GM13977 (cell line): ENCODE data around the gene HEXIM1.

Source experiments
- DNase-seq: peaks from one replicate; pipeline ENCODE4 v3.0.0; 2012; ENCODE audit warnings: low spot score
- in situ Hi-C: fragments of 300-500 bp; cut with MboI; formaldehyde crosslinking; loops from one replicate; pipeline ENCODE4 v1.12.0; 2022; ENCODE audit warnings: low sequenced_read_pairs, low pct_unique_long_range_greater_than_20kb, mixed read lengths, inconsistent platforms; ENCODE audit not compliant: unreplicated experiment
- TF ChIP-seq, protein P1 (sequence below): IDR thresholded peaks from 2 replicates; pipeline ENCODE4 v1.5.1; 2012; ENCODE audit warnings: mild to moderate bottlenecking, control low read depth; ENCODE audit not compliant: insufficient read depth; ENCODE audit errors: extremely low read depth, missing control alignments

The HEXIM1 gene

DNA sequence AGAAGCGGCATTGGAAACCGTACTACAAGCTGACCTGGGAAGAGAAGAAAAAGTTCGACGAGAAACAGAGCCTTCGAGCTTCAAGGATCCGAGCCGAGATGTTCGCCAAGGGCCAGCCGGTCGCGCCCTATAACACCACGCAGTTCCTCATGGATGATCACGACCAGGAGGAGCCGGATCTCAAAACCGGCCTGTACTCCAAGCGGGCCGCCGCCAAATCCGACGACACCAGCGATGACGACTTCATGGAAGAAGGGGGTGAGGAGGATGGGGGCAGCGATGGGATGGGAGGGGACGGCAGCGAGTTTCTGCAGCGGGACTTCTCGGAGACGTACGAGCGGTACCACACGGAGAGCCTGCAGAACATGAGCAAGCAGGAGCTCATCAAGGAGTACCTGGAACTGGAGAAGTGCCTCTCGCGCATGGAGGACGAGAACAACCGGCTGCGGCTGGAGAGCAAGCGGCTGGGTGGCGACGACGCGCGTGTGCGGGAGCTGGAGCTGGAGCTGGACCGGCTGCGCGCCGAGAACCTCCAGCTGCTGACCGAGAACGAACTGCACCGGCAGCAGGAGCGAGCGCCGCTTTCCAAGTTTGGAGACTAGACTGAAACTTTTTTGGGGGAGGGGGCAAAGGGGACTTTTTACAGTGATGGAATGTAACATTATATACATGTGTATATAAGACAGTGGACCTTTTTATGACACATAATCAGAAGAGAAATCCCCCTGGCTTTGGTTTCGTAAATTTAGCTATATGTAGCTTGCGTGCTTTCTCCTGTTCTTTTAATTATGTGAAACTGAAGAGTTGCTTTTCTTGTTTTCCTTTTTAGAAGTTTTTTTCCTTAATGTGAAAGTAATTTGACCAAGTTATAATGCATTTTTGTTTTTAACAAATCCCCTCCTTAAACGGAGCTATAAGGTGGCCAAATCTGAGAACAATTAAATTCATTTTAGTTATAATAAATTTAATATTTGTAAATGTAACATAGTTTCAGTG is 1.7 kb downstream of the HEXIM1 start:
- in situ Hi-C loops = no loop called here
- TF ChIP-seq, protein P1, sequence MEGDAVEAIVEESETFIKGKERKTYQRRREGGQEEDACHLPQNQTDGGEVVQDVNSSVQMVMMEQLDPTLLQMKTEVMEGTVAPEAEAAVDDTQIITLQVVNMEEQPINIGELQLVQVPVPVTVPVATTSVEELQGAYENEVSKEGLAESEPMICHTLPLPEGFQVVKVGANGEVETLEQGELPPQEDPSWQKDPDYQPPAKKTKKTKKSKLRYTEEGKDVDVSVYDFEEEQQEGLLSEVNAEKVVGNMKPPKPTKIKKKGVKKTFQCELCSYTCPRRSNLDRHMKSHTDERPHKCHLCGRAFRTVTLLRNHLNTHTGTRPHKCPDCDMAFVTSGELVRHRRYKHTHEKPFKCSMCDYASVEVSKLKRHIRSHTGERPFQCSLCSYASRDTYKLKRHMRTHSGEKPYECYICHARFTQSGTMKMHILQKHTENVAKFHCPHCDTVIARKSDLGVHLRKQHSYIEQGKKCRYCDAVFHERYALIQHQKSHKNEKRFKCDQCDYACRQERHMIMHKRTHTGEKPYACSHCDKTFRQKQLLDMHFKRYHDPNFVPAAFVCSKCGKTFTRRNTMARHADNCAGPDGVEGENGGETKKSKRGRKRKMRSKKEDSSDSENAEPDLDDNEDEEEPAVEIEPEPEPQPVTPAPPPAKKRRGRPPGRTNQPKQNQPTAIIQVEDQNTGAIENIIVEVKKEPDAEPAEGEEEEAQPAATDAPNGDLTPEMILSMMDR = no peak
- no peak for DNase-seq

DNA sequence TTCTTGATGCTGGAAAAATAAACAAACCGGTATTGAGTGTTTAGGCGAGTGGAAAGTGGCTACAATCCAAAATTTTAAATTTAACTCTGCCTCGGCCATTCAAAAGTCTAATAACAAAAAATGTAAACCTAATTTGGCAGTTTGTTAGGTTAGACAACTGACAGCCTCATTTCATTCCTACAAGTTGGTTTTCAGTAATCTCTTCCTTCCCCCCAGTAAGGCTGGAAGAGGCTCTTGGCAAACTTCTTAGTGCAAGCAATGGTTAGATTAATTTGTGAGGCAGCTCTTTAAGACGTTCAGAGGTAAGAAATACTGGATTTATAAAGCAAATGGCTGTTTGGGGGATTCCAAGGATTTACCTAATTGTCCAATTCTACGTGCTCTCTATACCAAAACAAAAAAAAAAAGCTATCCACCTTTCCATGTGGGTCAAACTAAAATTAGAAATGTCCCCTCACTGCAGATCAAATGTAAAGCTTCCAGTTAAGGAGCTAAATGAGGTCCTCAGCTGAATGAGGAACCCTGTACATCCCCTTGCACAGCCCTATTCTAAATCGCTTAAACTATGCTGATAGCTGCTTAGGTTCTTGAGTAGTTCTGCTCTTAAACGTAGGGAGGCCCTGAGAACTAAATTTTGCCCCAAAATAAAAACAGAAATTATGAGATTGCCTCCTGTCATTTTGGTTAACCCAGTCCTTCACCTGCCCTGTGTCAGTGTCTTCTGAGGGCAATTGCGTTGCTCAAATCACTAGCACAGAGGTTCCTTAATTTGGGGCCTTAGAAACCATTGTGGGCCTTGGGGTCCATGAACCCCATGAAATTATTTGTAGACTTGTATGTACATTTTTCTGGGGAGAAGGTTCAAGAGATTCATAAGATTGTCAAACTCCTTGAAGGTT is 2.9 kb downstream of the HEXIM1 start:
- in situ Hi-C loops = no loop called here
- DNase-seq = no peak
- TF ChIP-seq, protein P1 = no peak

DNA sequence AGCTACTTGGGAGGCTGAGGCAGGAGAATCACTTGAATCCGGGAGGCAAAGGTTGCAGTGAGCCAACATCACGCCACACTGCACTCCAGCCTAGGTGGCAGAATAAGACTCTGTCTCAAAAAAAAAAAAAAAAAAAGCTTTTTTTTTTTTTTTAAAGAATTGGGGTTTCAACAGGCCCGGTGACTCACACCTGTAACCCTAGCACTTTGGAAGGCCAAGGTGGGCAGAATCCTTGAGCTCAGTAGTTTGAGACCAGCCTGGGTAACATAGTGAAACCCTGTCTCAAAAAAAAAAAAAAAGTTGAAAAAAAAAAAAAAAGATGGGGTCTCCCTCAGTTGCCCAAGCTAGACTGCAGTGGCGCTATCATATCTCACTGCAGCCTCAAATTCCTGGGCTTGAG is 6.8 kb downstream of the HEXIM1 start:
- in situ Hi-C loops = no loop called here
- TF ChIP-seq, protein P1 = no peak
- no peak for DNase-seq

DNA sequence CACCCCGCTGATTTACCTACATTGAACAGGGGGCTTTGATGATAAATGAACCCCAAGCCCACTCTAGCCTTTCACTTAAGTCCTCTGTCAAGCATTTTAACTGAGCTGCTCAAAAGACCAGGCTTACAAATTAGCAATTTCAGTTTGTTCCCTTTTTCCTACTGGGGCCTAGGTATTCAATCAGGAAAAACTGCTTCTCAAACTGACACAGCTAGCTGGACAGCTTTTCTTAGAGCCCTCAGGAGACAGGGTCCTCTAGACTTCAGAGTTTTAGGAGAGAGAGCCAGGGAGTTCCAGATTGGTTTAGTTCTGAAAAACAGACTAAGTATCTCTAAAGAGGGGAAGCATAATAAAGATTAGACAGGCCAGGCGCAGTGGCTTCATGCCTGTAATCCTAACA is 7.2 kb downstream of the HEXIM1 start:
- in situ Hi-C loops = no loop called here
- TF ChIP-seq, protein P1 = no peak
- no peak for DNase-seq

DNA sequence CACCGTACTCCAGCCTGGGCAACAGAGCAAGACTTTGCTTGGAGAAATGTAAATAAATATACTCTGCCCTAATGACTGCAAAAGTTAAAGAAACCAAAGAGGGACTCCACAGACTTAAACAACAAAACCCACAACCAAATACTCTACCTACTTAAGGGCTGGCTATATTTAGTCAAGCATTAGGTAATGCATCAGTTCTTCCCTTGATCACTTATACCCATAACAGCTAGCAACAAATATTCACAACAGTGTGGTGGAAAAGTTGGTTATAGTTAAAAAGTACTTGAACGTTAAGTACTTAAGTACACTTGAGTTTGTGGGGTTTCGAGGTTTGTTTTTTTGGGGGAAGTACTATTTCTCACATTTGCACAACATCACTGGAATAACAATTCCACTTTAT is 8.0 kb downstream of the HEXIM1 start:
- in situ Hi-C loops = no loop called here
- TF ChIP-seq, protein P1 = no peak

DNA sequence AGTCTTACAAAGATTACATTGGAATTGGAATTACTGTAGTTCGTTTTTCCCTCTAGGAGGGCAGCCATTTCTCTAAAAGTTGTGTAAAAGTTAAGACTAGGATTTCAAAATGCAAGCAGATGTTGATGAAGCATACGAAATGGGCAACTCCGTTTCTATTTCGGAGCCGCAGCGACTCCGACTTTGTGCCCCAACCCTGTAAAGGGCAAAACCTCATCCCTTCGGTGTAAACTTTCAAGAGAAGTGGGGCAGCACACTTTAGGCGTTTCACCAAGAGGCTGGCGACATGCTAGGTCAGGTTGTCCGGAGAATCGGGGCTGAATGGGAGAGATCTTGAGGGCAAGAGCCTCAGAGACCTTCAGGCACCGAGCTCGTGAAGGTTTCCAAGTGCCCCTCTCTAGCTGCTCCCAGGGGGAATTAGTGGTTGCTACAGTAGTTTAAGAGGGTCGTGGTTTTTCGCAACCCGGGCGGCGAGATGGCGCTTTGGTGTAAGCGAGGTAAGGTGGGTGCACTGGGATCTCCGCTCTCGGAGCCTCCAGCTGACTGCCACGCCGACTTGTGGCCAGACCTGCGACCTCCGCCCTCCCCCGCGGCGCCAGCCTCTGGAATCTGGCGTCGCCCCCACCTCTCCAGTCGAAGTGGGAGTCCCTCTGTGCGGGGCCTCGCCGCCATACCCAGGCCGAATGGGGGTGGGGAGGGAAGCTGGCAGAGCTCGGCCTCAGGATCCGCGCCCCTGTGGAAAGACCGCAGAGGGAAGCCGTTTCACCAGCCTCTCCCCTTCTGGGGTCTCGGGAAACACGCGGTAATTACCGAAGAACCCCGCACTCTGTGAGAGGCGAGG is 12.4 kb downstream of the HEXIM1 start:
- TF ChIP-seq, protein P1 = no peak
- no peak for DNase-seq
- in situ Hi-C loops = no loop called here

More for the DNA sequence above, 8.0 kb downstream of the HEXIM1 start:
- DNase-seq = no peak
